H1 (cell line): ENCODE measurements around the gene GOLGA6L6. TPM values are rescaled to one million over a fixed set of nuclear protein-coding genes. Genes with fewer than 3 reads are reported as not detected.
"Not testable (repeated sequence)": the region's sequence is repeated elsewhere in the genome, so short reads cannot be mapped to it uniquely, and the experiment has no call there.

Experiments
- CTCF ChIA-PET: fragments of 300-600 bp; sonication (Branson Sonifier 250); formaldehyde crosslinking; loops from one replicate; lab custom pipeline; 2021; ENCODE audit not compliant: partially characterized antibody; lab: Charles Lee
- POLR2A ChIA-PET: fragments of 300-600 bp; sonication (Branson Sonifier 250); formaldehyde crosslinking; loops from one replicate; lab custom pipeline; 2021; ENCODE audit warnings: inconsistent platforms; ENCODE audit not compliant: partially characterized antibody; lab: Charles Lee
- DNase-seq, 2 experiments: peaks; one replicate each; pipeline versions ENCODE4 v3.0.0 to v3.0.0-alpha.2; 2010 to 2022; ENCODE audit warnings: low spot score in 2 of 2, low read depth in 1 of 2, mixed read lengths in 1 of 2
- FAIRE-seq: peaks from 2 replicates; lab custom pipeline; 2011; peaks lifted over from hg19 to GRCh38; lab: Jason Lieb, UNC
- H2AFZ ChIP-seq: 2 replicates; pipeline ENCODE4 v1.8.1; 2012; ENCODE audit warnings: low read length, inconsistent platforms
- H2AK5ac ChIP-seq: 2 replicates; pipeline ENCODE4 v1.6.1; 2013; ENCODE audit warnings: low read depth, low read length
- H2BK120ac ChIP-seq: replicated peaks from 2 replicates; pipeline ENCODE3; 2013; ENCODE audit warnings: low read depth, low read length, inconsistent platforms
- H2BK12ac ChIP-seq: 2 replicates; pipeline ENCODE4 v1.6.1; 2013; ENCODE audit warnings: low read depth, low read length
- H2BK15ac ChIP-seq: 2 replicates; pipeline ENCODE4 v1.6.1; 2013; ENCODE audit warnings: low read length
- H2BK20ac ChIP-seq: 2 replicates; pipeline ENCODE4 v1.6.1; 2013; ENCODE audit warnings: low read length
- H2BK5ac ChIP-seq: 2 replicates; pipeline ENCODE4 v1.6.1; 2013; ENCODE audit warnings: low read depth, low read length
- H3K14ac ChIP-seq: 2 replicates; pipeline ENCODE4 v1.6.1; 2013; ENCODE audit warnings: inconsistent platforms; ENCODE audit not compliant: insufficient read length
- H3K18ac ChIP-seq: 2 replicates; pipeline ENCODE4 v1.6.1; 2013; ENCODE audit warnings: low read length; ENCODE audit errors: extremely low read depth
- H3K23ac ChIP-seq: 2 replicates; pipeline ENCODE4 v1.6.1; 2013; ENCODE audit warnings: inconsistent platforms; ENCODE audit not compliant: insufficient read length
- H3K23me2 ChIP-seq: 2 replicates; pipeline ENCODE4 v1.6.1; 2013; ENCODE audit warnings: low read depth, low read length
- H3K27ac ChIP-seq: 2 replicates; pipeline ENCODE4 v1.6.1; 2011; ENCODE audit warnings: low read depth, low read length, inconsistent platforms
- H3K27me3 ChIP-seq, 4 experiments: replicated peaks in 1 of 4; 1 replicate in 1 of 4; 2 replicates in 3 of 4; pipeline versions ENCODE4 v1.6.1 to v1.8.1; 2011 to 2013; ENCODE audit warnings: low read length in 3 of 4, mild to moderate bottlenecking in 3 of 4, inconsistent platforms in 2 of 4, mixed read lengths in 2 of 4, moderate library complexity in 1 of 4; ENCODE audit not compliant: control insufficient read depth in 3 of 4, insufficient read depth in 3 of 4; ENCODE audit errors: extremely low read depth in 1 of 4
- H3K36me3 ChIP-seq, 4 experiments: 2 replicates each; pipeline versions ENCODE4 v1.6.1 to v1.8.1; 2011 to 2013; ENCODE audit warnings: mild to moderate bottlenecking in 4 of 4, low read length in 3 of 4, moderate library complexity in 2 of 4, control low read depth in 1 of 4, inconsistent platforms in 1 of 4; ENCODE audit not compliant: insufficient read depth in 4 of 4, control insufficient read depth in 2 of 4
- H3K4ac ChIP-seq: replicated peaks from 2 replicates; pipeline ENCODE3; 2013; ENCODE audit warnings: low read length, low read depth, mixed read lengths, inconsistent platforms; ENCODE audit not compliant: insufficient read length
- H3K4me1 ChIP-seq, 4 experiments: replicated peaks in 1 of 4; 1 replicate in 1 of 4; 2 replicates in 3 of 4; pipeline versions ENCODE4 v1.6.1 to v1.8.1; 2011 to 2013; ENCODE audit warnings: low read length in 3 of 4, inconsistent platforms in 2 of 4, mixed read lengths in 1 of 4; ENCODE audit not compliant: insufficient read depth in 4 of 4, control insufficient read depth in 3 of 4
- H3K4me2 ChIP-seq, 2 experiments: 2 replicates each; pipeline versions ENCODE4 v1.6.1 to v1.8.1; 2011 to 2013; ENCODE audit warnings: low read depth in 2 of 2, low read length in 2 of 2, control low read depth in 1 of 2, inconsistent platforms in 1 of 2, mild to moderate bottlenecking in 1 of 2; ENCODE audit not compliant: insufficient read depth in 1 of 2
- H3K4me3 ChIP-seq, 4 experiments: fragments of 200-600, 300-600 bp in 1 of 4; sonication (generic), shearing (Covaris generic), sonication (Bioruptor Twin) in 1 of 4; 2 replicates each; pipeline versions ENCODE4 v1.5.1 to v1.8.1; 2011 to 2016; ENCODE audit warnings: low read length in 4 of 4, low read depth in 3 of 4, control low read depth in 2 of 4, inconsistent platforms in 2 of 4, mild to moderate bottlenecking in 2 of 4, mixed read lengths in 1 of 4, moderate library complexity in 1 of 4; ENCODE audit not compliant: insufficient read depth in 2 of 4; ENCODE audit errors: extremely low read depth in 1 of 4
- H3K56ac ChIP-seq: replicated peaks from 2 replicates; pipeline ENCODE3; 2013; ENCODE audit warnings: low read depth, mild to moderate bottlenecking, mixed read lengths, low read length, inconsistent platforms; ENCODE audit not compliant: insufficient read length
- H3K79me1 ChIP-seq: 2 replicates; pipeline ENCODE4 v1.6.1; 2013; ENCODE audit warnings: low read depth, low read length, control low read depth
- H3K79me2 ChIP-seq, 2 experiments: 2 replicates each; pipeline versions ENCODE4 v1.6.1 to v1.8.1; 2012 to 2013; ENCODE audit warnings: low read length in 2 of 2, mild to moderate bottlenecking in 2 of 2, inconsistent platforms in 1 of 2; ENCODE audit not compliant: insufficient read depth in 2 of 2, control insufficient read depth in 1 of 2
- H3K9ac ChIP-seq, 4 experiments: replicated peaks in 1 of 4; 1 replicate in 1 of 4; 2 replicates in 3 of 4; pipeline versions ENCODE4 v1.6.1 to v1.8.1; 2011 to 2013; ENCODE audit warnings: low read depth in 3 of 4, low read length in 3 of 4, control low read depth in 2 of 4, mild to moderate bottlenecking in 2 of 4, moderate library complexity in 2 of 4, inconsistent platforms in 1 of 4; ENCODE audit errors: extremely low read depth in 1 of 4
- H3K9me3 ChIP-seq, 2 experiments: 2 replicates each; pipeline versions ENCODE4 v1.6.1 to v1.8.1; 2012 to 2013; ENCODE audit warnings: mild to moderate bottlenecking in 2 of 2, moderate library complexity in 2 of 2, control low read depth in 1 of 2, inconsistent platforms in 1 of 2, low read depth in 1 of 2, low read length in 1 of 2, mixed read lengths in 1 of 2; ENCODE audit not compliant: insufficient read depth in 2 of 2
- H4K20me1 ChIP-seq, 2 experiments: replicated peaks in 1 of 2; 2 replicates each; pipeline versions ENCODE3 to v1.8.1; 2011 to 2013; ENCODE audit warnings: inconsistent platforms in 2 of 2, low read length in 2 of 2, mild to moderate bottlenecking in 1 of 2; ENCODE audit not compliant: insufficient read depth in 2 of 2, control insufficient read depth in 1 of 2
- H4K5ac ChIP-seq: 2 replicates; pipeline ENCODE4 v1.6.1; 2013; ENCODE audit warnings: low read length, low read depth, mixed read lengths, inconsistent platforms; ENCODE audit not compliant: insufficient read length
- H4K8ac ChIP-seq: 2 replicates; pipeline ENCODE4 v1.8.0; 2013; ENCODE audit warnings: mild to moderate bottlenecking, moderate library complexity, low read length, inconsistent platforms; ENCODE audit not compliant: insufficient read depth; ENCODE audit errors: extremely low read depth
- H4K91ac ChIP-seq: replicated peaks from 2 replicates; pipeline ENCODE3; 2013; ENCODE audit warnings: low read length, mixed read lengths, inconsistent platforms; ENCODE audit not compliant: insufficient read length
- WGBS, 2 experiments: shearing (Covaris generic) in 1 of 2; methylation state at CpG; one replicate each; pipeline versions ENCODE4 v1.1.6 to v1.1.7; 2013 to 2015; ENCODE audit warnings: low lambda C conversion rate in 2 of 2, mixed read lengths in 2 of 2, inconsistent platforms in 1 of 2, low coverage in 1 of 2, missing lambda C conversion rate in 1 of 2; ENCODE audit not compliant: insufficient replicate concordance in 2 of 2, insufficient coverage in 1 of 2, insufficient read length in 1 of 2; ENCODE audit errors: extremely low coverage in 1 of 2, missing lambda C conversion rate in 1 of 2; 5-methylcytosine and 5-hydroxymethylcytosine counted together
- polyA plus RNA-seq, 7 experiments: library from polyadenylated mRNA; depleted of rRNA in 3 of 7; stranded (reverse) in 5 of 7; unstranded in 2 of 7; fragments of >200 nt in 5 of 7; fragments of 200-250 nt in 2 of 7; gene quantifications; 1 replicate in 5 of 7; 2 replicates in 1 of 7; 4 replicates in 1 of 7; pipeline versions ENCODE4 v1.2.1 to v1.2.3, GENCODE V29; 2011 to 2013; ENCODE audit warnings: missing spikeins in 2 of 7, mixed read lengths in 2 of 7
- total RNA-seq: library from RNA; stranded (reverse); fragmentation: NEBNext Ultra II Directional; extraction: Animal tissue kit (Norgen Biotek cat#: 25700); gene quantifications from 2 replicates; pipeline ENCODE4 v1.2.1, GENCODE V29; 2021

The GOLGA6L6 gene
- total and polyA plus RNA-seq, 2 of the 8 experiments (the other 6 are each of a cell fraction or from before 2014, with no cell fraction given), result not detected

DNA sequence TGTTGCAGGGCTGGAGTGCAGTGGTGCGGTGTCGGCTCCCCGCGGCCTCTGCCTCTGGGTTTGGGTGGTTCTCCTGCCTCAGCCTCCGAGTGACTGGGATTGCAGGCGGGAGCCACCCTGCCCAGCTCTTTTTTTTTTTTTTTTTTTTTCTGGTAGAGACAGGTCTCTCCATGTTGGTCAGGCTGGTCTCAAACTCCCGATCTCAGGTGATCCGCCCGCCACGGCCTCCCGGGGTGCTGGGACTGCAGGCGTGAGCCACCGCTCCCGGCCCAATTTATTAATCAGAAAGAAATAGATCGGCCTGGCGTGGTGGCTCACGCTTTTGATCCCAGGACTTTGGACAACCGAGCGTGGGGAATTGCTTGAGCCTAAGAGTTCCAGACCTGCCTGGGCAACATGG is 9.7 kb upstream of the GOLGA6L6 start:
- H4K5ac ChIP-seq, H2BK12ac ChIP-seq, H2BK15ac ChIP-seq, H3K79me2 ChIP-seq, H4K8ac ChIP-seq, H3K9me3 ChIP-seq, FAIRE-seq, CTCF ChIA-PET, H2AK5ac ChIP-seq, H3K9ac ChIP-seq, H2BK120ac ChIP-seq, H3K79me1 ChIP-seq, H3K23me2 ChIP-seq, H3K27ac ChIP-seq, DNase-seq, H3K27me3 ChIP-seq, H3K56ac ChIP-seq, POLR2A ChIA-PET, H4K20me1 ChIP-seq, H3K4me2 ChIP-seq, H3K4me1 ChIP-seq, H3K23ac ChIP-seq, H2BK20ac ChIP-seq, H2BK5ac ChIP-seq, H3K36me3 ChIP-seq, H3K4ac ChIP-seq, H3K18ac ChIP-seq, H3K14ac ChIP-seq, H2AFZ ChIP-seq, H3K4me3 ChIP-seq, H4K91ac ChIP-seq: not testable (repeated sequence)
- no CpG with 5 or more reads among the region's 19 CpGs for WGBS, 2 experiments

DNA sequence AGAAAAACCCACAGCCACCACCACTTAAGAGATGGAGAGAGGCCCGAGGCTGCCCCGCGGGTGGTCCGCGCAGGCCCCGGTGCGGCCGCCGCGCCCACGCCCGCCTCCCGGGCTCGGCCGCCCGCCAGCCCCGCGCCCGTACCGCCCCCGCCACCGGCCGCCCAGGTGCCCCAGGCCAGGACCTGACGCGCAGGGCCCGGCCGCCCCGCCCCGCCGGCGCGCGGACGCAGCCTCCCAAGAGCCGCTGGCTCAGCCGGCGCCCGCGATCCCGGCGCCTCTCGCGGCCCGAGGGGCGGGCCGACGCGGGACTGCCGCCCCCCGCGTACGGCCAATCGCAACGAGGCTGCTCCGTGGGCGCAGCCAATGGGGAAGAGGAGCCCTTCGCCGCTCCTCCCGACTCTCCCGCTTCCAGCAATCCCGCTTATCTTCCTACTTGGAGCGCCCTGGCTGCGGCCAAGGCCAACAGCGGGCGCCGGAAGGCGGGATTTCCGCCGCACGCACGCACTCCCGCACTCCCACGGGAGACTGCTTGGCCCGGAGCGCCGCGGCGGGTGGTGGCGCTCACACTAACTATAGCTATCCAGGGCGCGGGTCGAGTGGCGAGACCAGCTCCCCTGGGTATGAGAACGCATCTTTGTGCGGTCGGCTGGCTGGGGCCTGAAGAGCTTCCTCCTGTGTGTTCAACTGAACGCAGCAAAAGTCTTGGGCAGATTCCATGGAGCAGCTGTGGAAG is 35.5 kb downstream of the GOLGA6L6 start:
- H3K9ac ChIP-seq, H2AFZ ChIP-seq, H3K4me2 ChIP-seq, H3K4me1 ChIP-seq, H2BK15ac ChIP-seq, H3K79me2 ChIP-seq, H3K23me2 ChIP-seq, H3K23ac ChIP-seq, CTCF ChIA-PET, H3K27ac ChIP-seq, H3K14ac ChIP-seq, H3K36me3 ChIP-seq, H2BK20ac ChIP-seq, H4K91ac ChIP-seq, H2BK120ac ChIP-seq, H3K27me3 ChIP-seq, H4K5ac ChIP-seq, H3K56ac ChIP-seq, H3K9me3 ChIP-seq, H3K18ac ChIP-seq, FAIRE-seq, POLR2A ChIA-PET, H4K20me1 ChIP-seq, H2BK5ac ChIP-seq, DNase-seq, H3K4me3 ChIP-seq, H2AK5ac ChIP-seq, H2BK12ac ChIP-seq, H3K79me1 ChIP-seq, H3K4ac ChIP-seq, H4K8ac ChIP-seq: not testable (repeated sequence)
- no CpG with 5 or more reads among the region's 87 CpGs for WGBS, 2 experiments
